ENCODE measurements around the gene RETN. TPM values are rescaled to one million over a fixed set of nuclear protein-coding genes. Genes with fewer than 3 reads are reported as not detected.

Gene RETN
- total RNA-seq, 4 donors from 2014 or later: not detected

DNA sequence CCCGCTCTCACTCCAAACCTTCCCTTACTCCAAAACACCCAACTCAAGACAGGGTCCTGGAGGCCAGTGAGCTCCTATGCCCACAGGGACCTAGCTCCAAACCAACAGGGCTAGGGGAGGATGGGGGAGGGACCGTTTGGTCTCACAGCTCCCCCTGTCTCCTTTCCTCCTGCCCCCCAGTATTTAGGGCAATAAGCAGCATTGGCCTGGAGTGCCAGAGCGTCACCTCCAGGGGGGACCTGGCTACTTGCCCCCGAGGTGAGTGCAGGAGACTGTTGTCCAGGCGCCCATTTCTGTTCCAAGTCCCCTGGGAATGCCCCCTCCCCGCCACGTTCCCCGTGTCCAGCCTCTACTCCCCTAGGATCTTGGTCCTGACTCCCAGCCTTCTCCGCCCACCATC is 792 bp downstream of the RETN start:
- DNase-seq (ENCODE audit: low spot score in 2 of 2): no peak
- no peaks in the 10 kb centered on the region for H3K9me3 ChIP-seq
- 24 to 29% methylated on average over 9 of the region's 9 CpGs for WGBS, 2 donors
- peaks cover 0 to 11% (median 0%) of the 10 kb centered on the region in 4 donors for H3K4me1 ChIP-seq
- no peak overlapping the region for H3K4me3 ChIP-seq
- no peak overlapping the region for H3K27ac ChIP-seq
- H3K27me3 ChIP-seq: peaks cover 0 to 40% of the 10 kb centered on the region in 2 donors
- TF ChIP-seq, protein P1, sequence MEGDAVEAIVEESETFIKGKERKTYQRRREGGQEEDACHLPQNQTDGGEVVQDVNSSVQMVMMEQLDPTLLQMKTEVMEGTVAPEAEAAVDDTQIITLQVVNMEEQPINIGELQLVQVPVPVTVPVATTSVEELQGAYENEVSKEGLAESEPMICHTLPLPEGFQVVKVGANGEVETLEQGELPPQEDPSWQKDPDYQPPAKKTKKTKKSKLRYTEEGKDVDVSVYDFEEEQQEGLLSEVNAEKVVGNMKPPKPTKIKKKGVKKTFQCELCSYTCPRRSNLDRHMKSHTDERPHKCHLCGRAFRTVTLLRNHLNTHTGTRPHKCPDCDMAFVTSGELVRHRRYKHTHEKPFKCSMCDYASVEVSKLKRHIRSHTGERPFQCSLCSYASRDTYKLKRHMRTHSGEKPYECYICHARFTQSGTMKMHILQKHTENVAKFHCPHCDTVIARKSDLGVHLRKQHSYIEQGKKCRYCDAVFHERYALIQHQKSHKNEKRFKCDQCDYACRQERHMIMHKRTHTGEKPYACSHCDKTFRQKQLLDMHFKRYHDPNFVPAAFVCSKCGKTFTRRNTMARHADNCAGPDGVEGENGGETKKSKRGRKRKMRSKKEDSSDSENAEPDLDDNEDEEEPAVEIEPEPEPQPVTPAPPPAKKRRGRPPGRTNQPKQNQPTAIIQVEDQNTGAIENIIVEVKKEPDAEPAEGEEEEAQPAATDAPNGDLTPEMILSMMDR (IDR thresholded peaks at IDR 0.05): no peak
- TF ChIP-seq EP300 (IDR thresholded peaks at IDR 0.05) (no peak), POLR2A (IDR thresholded peaks at IDR 0.05) (no peak)
- no peaks in the 10 kb centered on the region for H3K36me3 ChIP-seq

DNA sequence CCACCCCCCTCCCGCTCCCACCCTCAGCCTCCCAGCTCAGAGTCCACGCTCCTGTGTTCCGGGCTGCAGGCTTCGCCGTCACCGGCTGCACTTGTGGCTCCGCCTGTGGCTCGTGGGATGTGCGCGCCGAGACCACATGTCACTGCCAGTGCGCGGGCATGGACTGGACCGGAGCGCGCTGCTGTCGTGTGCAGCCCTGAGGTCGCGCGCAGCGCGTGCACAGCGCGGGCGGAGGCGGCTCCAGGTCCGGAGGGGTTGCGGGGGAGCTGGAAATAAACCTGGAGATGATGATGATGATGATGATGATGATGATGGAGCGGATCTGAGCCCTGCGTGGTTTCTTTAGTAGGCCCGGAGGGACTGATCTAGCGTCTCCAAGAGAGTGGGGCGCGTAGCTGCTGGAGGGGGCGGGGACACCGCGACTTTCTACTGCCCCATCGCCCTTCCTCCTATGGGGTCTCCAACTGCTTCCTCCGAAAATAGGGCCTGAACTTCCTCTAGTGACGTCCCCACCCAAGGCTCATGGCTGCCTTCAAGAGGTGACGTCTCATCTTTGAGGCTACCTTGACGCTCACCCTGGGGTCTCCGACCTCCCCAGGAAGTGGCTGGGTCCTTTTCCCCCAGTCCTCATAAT is 1.4 kb downstream of the RETN start:
- H3K9me3 ChIP-seq: no peaks in the 10 kb centered on the region
- H3K4me3 ChIP-seq: no peak overlapping the region
- no peak for TF ChIP-seq EP300 (IDR thresholded peaks at IDR 0.05)
- no peaks in the 10 kb centered on the region for H3K36me3 ChIP-seq
- no peak overlapping the region for H3K27ac ChIP-seq
- no peak for DNase-seq (ENCODE audit: low spot score in 2 of 2)
- peaks cover 0 to 11% (median 0%) of the 10 kb centered on the region in 4 donors for H3K4me1 ChIP-seq
- peaks cover 0 to 40% of the 10 kb centered on the region in 2 donors for H3K27me3 ChIP-seq
- 0% methylated on average over 34 to 39 of the region's 43 CpGs for WGBS, 2 donors

DNA sequence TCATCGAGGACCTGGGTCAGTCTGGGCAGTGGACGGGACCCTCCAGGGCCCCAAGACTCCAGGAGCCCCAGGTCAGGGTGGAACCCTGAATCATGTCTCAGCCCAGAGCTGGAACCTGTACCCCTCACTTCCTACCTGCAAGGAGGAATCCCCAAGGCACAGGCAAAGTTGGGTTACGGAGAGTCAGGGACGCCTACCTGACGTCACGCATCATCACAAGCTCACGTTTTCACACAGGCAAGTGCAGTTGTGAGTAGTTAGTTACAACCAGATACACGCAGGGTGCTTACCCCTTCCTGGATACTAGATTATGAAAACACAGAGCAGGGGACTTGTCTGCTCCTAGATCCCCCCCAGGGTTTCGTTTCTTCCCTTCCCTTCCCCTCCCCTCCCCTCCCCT is 1.9 kb downstream of the RETN start:
- Histone ChIP-seq H3K9me3 (no peaks in the 10 kb centered on the region), H3K27ac (no peak overlapping the region), H3K4me1 (peaks cover 0 to 11% (median 0%) of the 10 kb centered on the region in 4 donors), H3K4me3 (no peak overlapping the region), H3K27me3 (peaks cover 0 to 40% of the 10 kb centered on the region in 2 donors), H3K36me3 (no peaks in the 10 kb centered on the region)
- 19 to 27% methylated on average over 8 to 9 of the region's 9 CpGs for WGBS, 2 donors
- TF ChIP-seq POLR2A (IDR thresholded peaks at IDR 0.05) (no peak), EP300 (IDR thresholded peaks at IDR 0.05) (no peak)
- TF ChIP-seq, protein P1 (IDR thresholded peaks at IDR 0.05): no peak
- no peak for DNase-seq (ENCODE audit: low spot score in 2 of 2)

DNA sequence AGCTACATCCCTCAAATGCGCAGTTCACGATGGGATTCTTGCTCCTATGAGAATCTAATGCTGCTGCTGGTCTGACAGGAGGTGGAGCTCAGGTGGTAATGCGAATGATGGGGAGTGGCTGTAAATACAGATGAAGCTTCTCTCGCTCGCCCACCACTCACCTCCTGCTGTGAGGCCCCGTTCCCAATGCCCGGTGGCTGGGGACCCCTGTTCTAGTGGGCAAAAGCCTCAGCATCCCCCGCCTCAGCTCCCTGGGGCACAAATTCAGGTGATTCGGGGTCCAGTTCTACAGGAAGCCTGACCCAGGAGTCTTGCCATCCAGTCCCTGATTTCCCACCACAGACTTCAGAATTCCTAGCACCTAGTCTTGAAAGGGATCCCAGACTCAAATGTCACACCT is 3.7 kb downstream of the RETN start:
- Histone ChIP-seq H3K27me3 (peaks cover 0 to 53% of the 10 kb centered on the region in 2 donors), H3K27ac (no peak overlapping the region), H3K4me3 (no peak overlapping the region), H3K9me3 (no peaks in the 10 kb centered on the region), H3K36me3 (no peaks in the 10 kb centered on the region), H3K4me1 (peaks cover 0 to 11% (median 0%) of the 10 kb centered on the region in 4 donors)
- TF ChIP-seq, protein P1 (IDR thresholded peaks at IDR 0.05): no peak
- TF ChIP-seq EP300 (IDR thresholded peaks at IDR 0.05) (no peak), POLR2A (IDR thresholded peaks at IDR 0.05) (no peak)
- WGBS, 2 donors: 45 to 57% methylated on average over 9 of the region's 9 CpGs
- DNase-seq (ENCODE audit: low spot score in 2 of 2): no peak

DNA sequence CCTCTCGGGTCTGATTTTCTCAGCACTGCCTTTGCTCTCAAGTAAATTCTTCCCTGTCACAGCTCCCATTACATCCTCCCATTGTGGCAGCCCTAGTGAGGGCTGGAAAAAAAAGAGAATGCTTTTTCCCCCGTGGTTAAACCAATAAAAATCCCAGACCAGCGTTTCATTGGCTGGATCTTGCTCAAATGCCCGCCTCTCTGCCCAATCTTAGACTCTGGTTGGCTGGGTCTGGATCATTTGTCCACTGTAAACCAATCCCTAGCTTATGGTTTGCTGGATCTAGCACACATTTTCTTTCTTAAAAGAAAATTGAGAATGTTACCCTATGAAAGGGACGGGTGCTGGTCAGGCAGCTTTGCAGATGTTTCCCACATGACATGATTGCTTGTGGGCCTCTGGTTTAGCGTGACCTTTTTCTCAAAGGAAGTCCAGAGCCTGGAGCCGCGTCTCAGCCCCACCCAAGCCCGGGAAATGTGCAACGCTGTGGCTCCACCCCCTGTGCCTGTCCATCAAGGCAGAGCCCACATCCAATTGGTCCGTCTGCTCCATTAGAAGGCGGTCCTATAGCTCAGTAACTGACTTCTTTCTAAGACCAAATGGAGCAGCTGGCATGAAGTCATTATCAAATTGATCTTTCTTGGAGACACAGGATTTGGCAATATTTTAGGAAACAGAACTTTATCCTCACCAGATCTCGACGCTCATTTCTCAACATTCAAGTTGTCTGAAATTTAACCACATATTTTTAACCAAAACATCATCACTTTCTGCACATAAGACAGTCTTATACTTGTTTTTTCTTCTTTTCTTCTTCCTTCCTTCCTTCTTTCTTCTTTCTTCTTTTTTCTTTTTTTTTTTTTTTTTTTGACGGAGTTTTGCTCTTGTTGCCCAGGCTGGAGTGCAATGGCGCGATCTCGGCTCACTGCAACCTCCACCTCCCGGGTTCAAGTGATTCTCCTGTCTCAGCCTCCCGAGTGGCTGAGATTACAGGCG is 5.5 kb downstream of the RETN start:
- WGBS, 2 donors: 56 to 57% methylated on average over 21 of the region's 21 CpGs
- H3K9me3 ChIP-seq: no peaks in the 10 kb centered on the region
- peaks cover 0 to 11% (median 0%) of the 10 kb centered on the region in 4 donors for H3K4me1 ChIP-seq
- TF ChIP-seq EP300 (IDR thresholded peaks at IDR 0.05) (no peak), POLR2A (IDR thresholded peaks at IDR 0.05) (no peak)
- TF ChIP-seq, protein P1 (IDR thresholded peaks at IDR 0.05): no peak
- H3K27me3 ChIP-seq: peaks cover 0 to 57% of the 10 kb centered on the region in 2 donors
- H3K36me3 ChIP-seq: no peaks in the 10 kb centered on the region
- H3K27ac ChIP-seq: no peak overlapping the region
- peak in 1 of 2 donors; percentile 50 for DNase-seq (ENCODE audit: low spot score in 2 of 2)
- no peak overlapping the region for H3K4me3 ChIP-seq

Measured in tibial nerve (tissue), 4 donors.